GM12865 (cell line): ENCODE data around the gene ABI3BP.

ENCODE experiments used
- DNase-seq: peaks from one replicate; pipeline ENCODE4 v3.0.0; 2010; ENCODE audit warnings: low read depth
- H3K4me3 ChIP-seq: 2 replicates; pipeline ENCODE4 v1.5.1; 2011; ENCODE audit warnings: mild to moderate bottlenecking, low read depth, low read length, control low read depth
- CTCF ChIP-seq: IDR thresholded peaks from 2 replicates; pipeline ENCODE4 v1.5.1; 2011; ENCODE audit warnings: low read length, control low read depth, low read depth, inconsistent platforms; ENCODE audit not compliant: insufficient read depth; ENCODE audit errors: missing control alignments

ABI3BP gene

GRCh38 chr3:100836661-100837060, 156.6 kb downstream of the ABI3BP start:
- no peak for DNase-seq
- TF ChIP-seq CTCF: no peak
- H3K4me3 ChIP-seq: no peak overlapping the region

- no peak for TF ChIP-seq CTCF
- no peak overlapping the region for H3K4me3 ChIP-seq
- DNase-seq: no peak
Observed at GRCh38 chr3:100834332-100834731, 158.9 kb downstream of the ABI3BP start.

GRCh38 chr3:100833483-100833882, 159.7 kb downstream of the ABI3BP start:
- no peak for TF ChIP-seq CTCF
- no peak overlapping the region for H3K4me3 ChIP-seq
- no peak for DNase-seq

GRCh38 chr3:100831629-100832028, 161.6 kb downstream of the ABI3BP start:
- H3K4me3 ChIP-seq: no peak overlapping the region
- no peak for DNase-seq
- no peak for TF ChIP-seq CTCF

- TF ChIP-seq CTCF: no peak
- H3K4me3 ChIP-seq: no peak overlapping the region
- no peak for DNase-seq
Observed at GRCh38 chr3:100830931-100831330, 162.3 kb downstream of the ABI3BP start.

- no peak overlapping the region for H3K4me3 ChIP-seq
- no peak for TF ChIP-seq CTCF
- DNase-seq: no peak
Observed at GRCh38 chr3:100825574-100825973, 167.6 kb downstream of the ABI3BP start.

- no peak overlapping the region for H3K4me3 ChIP-seq
- no peak for DNase-seq
- TF ChIP-seq CTCF: no peak
Observed at GRCh38 chr3:100815583-100815982, 177.6 kb downstream of the ABI3BP start.
